HK-2 (cell line): Measurements from ENCODE around the gene CCDC88C.
"Not testable (repeated sequence)": the region's sequence is repeated elsewhere in the genome, so short reads cannot be mapped to it uniquely, and the experiment has no call there.

Source experiments
- DNase-seq: peaks from one replicate; pipeline ENCODE4 v3.0.0-alpha.2; 2018; ENCODE audit not compliant: unreplicated experiment

The CCDC88C gene

GRCh38 chr14:91417120-91417982 lies at the start of gene CCDC88C:
TSS of gene CCDC88C (minus strand) at chr14:91417820. CDS start at chr14:91417690, 130 bp downstream.
- peak; percentile 72 for DNase-seq

GRCh38 chr14:91466192-91466591 lies 48.6 kb upstream of the CCDC88C start:
- no peak for DNase-seq

- no peak for DNase-seq
Observed at GRCh38 chr14:91464615-91465205, 47.1 kb upstream of the CCDC88C start.

DNA sequence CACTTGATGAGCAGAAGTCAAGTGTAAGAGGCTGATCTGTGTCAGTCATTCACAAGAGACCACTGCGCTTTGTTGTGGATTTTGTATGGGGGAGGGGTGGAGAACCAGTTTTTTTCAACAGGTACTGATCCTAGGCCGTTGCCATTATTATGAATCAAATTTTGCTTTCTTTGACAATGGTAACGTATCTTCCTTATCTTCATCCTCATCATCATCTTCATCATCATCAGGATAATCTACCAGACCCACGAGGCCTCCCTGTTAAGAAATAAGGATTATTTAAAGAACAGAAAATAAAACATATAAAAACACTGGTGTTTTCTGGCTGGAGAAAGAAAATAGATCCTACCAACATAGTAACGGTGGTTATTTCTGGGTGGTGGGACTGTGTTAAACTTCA lies 41.0 kb upstream of the CCDC88C start:
- no peak for DNase-seq

- no peak for DNase-seq
Observed at GRCh38 chr14:91456283-91456682, 38.7 kb upstream of the CCDC88C start.

DNA sequence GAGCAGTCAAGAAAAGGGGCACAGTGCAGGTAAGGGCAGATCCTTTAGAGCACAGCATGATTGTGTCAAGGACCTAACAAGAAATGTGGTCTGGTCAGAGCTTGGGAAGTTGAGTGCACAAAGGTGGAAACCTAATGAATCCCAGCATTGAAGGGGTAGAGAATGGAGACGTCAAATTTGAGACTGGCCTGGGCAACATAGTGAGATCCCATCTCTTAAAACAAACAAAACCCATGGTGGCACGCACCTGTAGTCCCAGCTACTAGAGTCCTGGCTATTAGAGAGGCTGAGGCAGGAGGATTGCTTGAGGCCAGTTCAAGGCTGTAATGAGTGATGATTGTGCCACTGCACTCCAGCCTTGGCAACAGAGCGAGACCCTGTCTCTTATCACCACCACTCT lies 37.0 kb upstream of the CCDC88C start:
- DNase-seq = no peak

- no peak for DNase-seq
Observed at GRCh38 chr14:91454155-91454554, 36.5 kb upstream of the CCDC88C start.

- DNase-seq = peak; percentile 6
Observed at GRCh38 chr14:91453744-91454143, 36.1 kb upstream of the CCDC88C start.

- no peak for DNase-seq
Observed at GRCh38 chr14:91444335-91445020, 26.9 kb upstream of the CCDC88C start.

DNA sequence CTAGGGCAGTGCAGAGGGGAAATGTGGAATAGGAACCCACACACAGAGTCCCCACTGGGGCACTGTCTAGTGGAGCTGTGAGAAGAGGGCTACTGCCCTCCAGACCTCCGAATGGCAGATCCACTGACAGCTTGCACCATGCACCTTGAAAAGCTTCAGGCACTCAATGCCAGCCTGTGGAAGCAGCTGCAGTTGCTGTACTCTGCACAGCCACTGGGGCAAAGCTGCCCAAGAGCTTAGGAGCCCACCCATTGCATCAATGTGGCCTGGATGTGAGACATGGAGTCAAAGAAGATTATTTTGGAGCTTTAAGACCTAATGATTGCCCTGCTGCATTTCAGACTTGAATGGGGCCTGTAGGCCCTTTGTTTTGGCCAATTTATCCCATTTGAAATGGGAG lies 21.7 kb upstream of the CCDC88C start:
- DNase-seq = no peak

DNA sequence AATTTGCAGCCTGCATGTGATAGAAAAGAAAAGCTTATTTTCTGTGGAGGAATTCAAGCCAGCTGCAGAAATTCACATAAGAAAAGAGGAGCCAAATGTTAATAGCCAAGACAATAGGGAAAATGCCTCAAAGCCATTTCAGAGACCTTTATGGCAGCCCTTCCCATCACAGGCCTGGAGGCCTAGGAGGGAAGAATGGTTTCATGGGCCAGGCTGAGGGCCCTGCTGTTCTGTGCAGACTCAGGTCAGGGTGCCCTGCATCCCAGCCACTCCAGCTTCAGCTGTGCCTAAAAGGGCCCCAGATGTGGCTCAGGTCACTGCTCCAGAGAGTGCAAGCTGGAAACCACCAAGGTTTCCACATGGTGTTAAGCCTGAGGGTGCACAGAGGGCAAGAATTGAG lies 21.2 kb upstream of the CCDC88C start:
- no peak for DNase-seq

DNA sequence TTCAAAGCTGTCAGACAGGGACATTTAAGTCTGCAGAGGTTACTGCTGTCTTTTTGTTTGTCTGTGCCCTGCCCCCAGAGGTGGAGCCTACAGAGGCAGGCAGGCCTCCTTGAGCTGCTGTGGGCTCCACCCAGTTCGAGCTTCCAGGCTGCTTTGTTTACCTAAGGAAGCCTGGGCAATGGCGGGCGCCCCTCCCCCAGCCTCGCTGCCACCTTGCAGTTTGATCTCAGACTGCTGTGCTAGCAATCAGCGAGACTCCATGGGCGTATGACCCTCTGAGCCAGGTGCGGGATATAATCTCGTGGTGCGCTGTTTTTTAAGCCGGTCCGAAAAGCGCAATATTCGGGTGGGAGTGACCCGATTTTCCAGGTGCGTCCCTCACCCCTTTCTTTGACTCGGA lies 18.6 kb upstream of the CCDC88C start:
- DNase-seq = not testable (repeated sequence)

- no peak for DNase-seq
Observed at GRCh38 chr14:91429385-91429784, 11.8 kb upstream of the CCDC88C start.

DNA sequence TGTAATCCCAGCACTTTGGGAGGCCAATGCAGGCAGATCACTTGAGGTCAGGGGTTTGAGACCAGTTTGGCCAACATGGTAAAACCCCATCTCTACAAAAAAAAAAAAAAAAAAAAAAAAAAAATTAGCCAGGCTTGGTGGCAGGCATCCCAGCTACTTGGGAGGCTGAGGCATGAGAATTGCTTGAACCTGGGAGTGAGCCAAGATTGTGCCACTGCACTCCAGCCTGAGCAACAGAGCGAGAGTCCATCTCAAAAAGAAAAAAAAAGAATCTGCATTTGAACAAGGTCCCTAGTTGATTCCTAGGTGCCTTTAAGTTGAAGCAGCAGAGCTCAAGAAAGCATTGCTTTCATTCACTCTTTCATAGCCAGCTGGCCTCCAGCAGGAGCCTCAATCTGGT lies 11.3 kb upstream of the CCDC88C start:
- not testable (repeated sequence) for DNase-seq

DNA sequence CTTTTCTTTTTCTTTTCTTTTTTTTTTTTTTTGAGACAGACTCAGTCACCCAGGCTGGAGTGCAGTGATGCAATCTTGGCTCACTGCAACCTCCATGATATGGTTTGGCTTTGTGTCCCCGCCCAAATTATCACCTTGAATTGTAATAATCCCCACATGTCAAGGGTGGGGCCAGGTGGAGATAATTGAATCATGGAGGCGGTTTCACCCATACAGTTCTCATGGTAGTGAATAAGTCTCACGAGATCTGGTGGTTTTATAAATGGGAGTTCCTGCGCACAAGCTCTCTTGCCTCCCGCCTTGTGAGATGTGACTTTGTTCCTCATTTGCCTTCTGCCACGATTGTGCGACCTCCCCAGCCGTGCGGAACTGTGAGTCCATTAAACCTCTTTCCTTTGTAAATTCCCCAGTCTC lies 7.9 kb upstream of the CCDC88C start:
- not testable (repeated sequence) for DNase-seq

- no peak for DNase-seq
Observed at GRCh38 chr14:91424813-91425530, 7.4 kb upstream of the CCDC88C start.

DNA sequence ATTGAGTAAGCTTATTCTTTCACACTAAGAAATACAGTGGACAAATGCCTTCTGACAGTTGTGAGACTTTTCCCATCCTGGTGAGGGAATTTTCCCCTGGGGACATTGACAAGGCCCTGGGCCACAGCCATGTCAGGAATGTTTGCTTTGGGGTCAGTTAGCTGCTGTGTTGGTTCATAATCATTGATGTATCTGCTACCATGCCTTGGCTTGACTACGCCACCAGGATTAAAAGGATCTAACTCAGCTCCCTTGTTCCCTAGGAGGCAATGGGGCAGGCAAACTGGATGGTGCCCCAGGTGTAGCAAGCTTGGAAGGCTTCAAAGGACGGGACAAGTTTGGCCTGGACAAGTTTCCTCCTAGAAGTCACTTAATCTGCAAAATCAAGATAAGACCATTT lies 3.1 kb upstream of the CCDC88C start:
- DNase-seq = no peak

DNA sequence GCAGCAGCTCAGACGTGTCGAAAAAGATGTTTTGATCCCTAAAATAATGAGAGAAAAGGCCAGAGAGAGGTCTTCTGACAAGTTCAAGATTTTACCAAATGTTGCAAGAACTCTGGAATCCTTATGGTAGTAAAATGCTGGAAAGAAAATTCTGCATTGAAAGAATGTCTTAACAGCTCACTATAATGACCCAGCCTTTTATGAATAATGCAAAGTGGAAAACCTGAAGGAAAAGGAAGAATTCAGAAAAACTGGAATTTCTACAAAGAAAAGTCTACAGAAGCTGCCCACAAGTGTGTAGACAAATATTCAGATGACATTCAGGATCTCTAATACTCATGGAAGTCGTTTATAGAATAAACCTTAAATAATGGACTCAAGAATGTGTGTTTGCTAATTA lies 1.8 kb upstream of the CCDC88C start:
- no peak for DNase-seq

DNA sequence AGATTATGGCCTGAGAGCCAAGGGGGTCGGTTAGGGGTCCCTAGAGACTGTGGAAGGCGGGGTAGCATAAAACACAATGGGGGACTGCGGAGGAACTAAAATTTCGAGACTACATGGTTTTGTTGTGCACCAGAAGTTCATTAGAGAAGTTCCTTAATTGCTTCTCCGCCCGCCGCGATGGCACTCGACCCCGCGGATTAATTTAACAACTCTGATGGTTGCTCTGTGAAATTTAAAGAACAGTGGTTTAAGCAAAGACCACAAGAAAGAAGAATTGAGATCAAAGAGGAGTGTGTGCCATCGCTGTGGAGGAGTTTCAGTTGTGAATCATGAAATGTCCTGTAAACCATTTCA lies 1.4 kb upstream of the CCDC88C start:
- DNase-seq = no peak

GRCh38 chr14:91418387-91419043 lies 895 bp upstream of the CCDC88C start:
- DNase-seq = peak; percentile 69

GRCh38 chr14:91417983-91418386 lies 365 bp upstream of the CCDC88C start:
- peak; percentile 60 for DNase-seq

DNA sequence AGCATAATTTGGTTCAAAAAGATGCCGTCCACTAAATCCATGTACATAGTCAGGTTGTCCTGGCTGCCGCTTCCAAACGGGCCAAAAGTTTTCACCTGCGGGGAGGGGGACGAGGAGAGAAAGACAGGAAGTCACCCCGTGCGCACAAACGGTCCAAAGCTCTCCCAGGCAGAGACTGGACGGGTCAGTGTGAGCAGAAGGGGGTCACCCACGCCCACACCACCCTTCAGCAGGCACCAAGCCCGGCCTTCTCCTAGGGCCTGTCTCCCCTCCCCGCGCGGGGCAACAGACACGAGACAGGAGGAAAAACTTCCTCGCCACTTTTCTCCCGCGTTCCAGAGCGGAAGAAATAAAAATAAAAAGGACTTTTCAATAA lies 888 bp downstream of the CCDC88C start:
- DNase-seq = peak; percentile 35
